ENCODE results near the gene HIF1A. TPM values are rescaled to one million over a fixed set of nuclear protein-coding genes. Genes with fewer than 3 reads are reported as not detected.
A peak's percentile ranks its signal among the peaks of the same experiment; 100 is the strongest.
"Not testable (repeated sequence)": the region's sequence is repeated elsewhere in the genome, so short reads cannot be mapped to it uniquely, and the experiment has no call there.

The HIF1A gene
- 150 and 163 TPM in 2 replicates for total RNA-seq (2014; rRNA removed; shearing (Covaris generic))

DNA sequence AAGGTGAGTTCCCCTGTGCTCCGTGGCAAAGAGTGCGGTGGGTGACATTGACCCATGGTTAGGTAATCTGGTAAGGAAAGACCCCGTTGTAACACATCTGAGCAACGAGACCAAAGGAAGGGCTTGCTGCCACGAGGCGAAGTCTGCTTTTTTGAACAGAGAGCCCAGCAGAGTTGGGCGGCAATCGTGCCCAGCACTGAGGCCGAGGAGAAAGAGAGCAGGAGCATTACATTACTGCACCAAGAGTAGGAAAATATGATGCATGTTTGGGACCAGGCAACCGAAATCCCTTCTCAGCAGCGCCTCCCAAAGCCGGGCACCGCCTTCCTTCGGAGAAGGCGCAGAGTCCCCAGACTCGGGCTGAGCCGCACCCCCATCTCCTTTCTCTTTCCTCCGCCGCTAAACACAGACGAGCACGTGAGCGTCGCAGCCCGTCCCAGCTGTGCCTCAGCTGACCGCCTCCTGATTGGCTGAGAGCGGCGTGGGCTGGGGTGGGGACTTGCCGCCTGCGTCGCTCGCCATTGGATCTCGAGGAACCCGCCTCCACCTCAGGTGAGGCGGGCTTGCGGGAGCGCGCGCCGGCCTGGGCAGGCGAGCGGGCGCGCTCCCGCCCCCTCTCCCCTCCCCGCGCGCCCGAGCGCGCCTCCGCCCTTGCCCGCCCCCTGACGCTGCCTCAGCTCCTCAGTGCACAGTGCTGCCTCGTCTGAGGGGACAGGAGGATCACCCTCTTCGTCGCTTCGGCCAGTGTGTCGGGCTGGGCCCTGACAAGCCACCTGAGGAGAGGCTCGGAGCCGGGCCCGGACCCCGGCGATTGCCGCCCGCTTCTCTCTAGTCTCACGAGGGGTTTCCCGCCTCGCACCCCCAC lies at the start of gene HIF1A:
Gene HIF1A, plus strand, starts transcription at position 684 of the 865 bp plus-strand sequence. CDS start 292 bp downstream, outside the sequence.
- no peaks in the 10 kb centered on the region for H3K27me3 ChIP-seq
- peak; percentile 97 for DNase-seq
- H3K9me3 ChIP-seq (replicated peaks): no peaks in the 10 kb centered on the region
- peaks cover 11% of the 10 kb centered on the region for H3K4me1 ChIP-seq
- peak within 1 kb of the TSS; percentile 92 for H3K4me3 ChIP-seq
- no peaks in the 10 kb centered on the region for H3K36me3 ChIP-seq
- H3K27ac ChIP-seq: peak within 1 kb of the TSS; percentile 94

DNA sequence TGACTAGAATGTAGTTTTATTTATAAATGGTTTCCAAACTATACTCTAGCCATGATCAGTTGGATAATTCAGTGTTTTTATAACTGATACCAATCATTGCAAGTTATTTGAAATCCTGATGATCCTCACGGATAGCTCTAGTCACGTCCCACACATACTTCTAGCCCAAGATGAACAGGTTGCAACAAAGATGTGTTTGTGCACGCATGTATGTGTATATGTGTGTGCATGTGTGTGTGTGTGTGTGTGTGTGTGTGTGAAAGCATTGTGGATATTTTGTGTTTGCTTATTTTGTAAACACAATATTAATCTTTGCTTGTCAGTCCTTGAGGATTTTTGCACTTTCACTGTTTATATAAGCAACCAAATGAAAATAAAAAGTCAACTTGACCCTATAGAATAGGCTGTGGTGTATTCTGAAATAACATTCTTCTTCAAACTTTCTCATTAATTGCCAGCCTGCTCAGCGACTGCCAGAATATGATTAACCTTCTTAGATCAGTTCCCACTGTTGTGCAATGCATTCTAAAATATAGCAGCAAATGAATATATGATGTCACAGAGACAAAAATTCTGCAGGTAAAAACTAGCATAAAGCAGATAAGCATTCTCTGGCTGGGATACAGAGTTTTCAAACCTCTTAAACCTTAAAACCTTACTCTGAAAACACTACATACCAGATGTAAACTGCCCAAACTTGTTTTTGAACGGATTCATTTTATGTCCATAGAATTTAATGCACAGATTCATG lies 48.8 kb upstream of the HIF1A start:
- peaks cover 11% of the 10 kb centered on the region for H3K4me1 ChIP-seq
- H3K9me3 ChIP-seq (replicated peaks): no peaks in the 10 kb centered on the region
- no peaks in the 10 kb centered on the region for H3K36me3 ChIP-seq
- no peak overlapping the region for H3K27ac ChIP-seq
- H3K27me3 ChIP-seq: no peaks in the 10 kb centered on the region
- no peak for DNase-seq
- no peak overlapping the region for H3K4me3 ChIP-seq

DNA sequence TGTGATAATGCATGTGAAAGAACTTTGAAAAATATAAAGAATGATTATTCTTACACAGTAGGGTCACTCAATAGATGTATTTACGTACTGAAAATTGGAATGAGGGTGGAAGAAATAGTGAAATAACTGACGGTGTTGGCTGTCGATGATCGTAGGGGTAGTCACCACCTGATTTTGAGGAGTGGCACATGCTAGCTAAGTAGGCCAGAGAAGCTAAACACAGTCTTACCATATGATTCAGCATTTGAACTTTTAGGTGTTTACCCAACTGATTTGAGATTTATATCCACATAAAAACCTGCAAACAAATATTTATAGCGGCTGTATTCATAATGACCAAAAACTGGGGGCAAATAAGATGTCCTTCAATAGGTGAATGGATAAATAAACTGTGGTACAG lies 47.6 kb upstream of the HIF1A start:
- Histone ChIP-seq H3K36me3 (no peaks in the 10 kb centered on the region), H3K27me3 (no peaks in the 10 kb centered on the region), H3K4me1 (peaks cover 11% of the 10 kb centered on the region), H3K27ac (no peak overlapping the region), H3K4me3 (no peak overlapping the region), H3K9me3 (replicated peaks) (no peaks in the 10 kb centered on the region)
- DNase-seq: no peak

DNA sequence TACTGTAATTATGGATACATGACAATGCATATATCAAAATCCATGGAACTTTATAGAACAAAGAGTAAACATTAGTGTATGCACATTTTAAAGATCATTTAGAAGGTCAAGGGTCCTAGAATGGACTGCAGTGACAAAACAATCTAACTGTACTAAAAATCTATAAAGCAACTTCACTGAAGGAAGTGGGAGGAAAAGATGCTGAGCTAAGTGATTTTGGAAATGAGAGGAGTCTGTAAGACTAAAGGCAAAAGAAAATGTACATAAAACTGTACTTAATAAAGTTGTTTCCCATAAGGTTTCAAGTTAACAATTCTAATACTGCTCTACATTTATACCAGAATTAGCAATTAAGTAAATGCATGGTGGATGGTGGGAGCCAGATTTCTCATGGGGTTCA lies 46.9 kb upstream of the HIF1A start:
- Histone ChIP-seq H3K4me1 (peaks cover 11% of the 10 kb centered on the region), H3K36me3 (no peaks in the 10 kb centered on the region), H3K4me3 (no peak overlapping the region), H3K27ac (no peak overlapping the region), H3K27me3 (no peaks in the 10 kb centered on the region), H3K9me3 (replicated peaks) (no peaks in the 10 kb centered on the region)
- no peak for DNase-seq

GRCh38 chr14:61649283-61649682 lies 46.0 kb upstream of the HIF1A start:
- Histone ChIP-seq H3K4me1 (peaks cover 18% of the 10 kb centered on the region), H3K4me3 (no peak overlapping the region), H3K27me3 (no peaks in the 10 kb centered on the region), H3K27ac (no peak overlapping the region), H3K36me3 (no peaks in the 10 kb centered on the region), H3K9me3 (replicated peaks) (no peaks in the 10 kb centered on the region)
- DNase-seq: no peak

DNA sequence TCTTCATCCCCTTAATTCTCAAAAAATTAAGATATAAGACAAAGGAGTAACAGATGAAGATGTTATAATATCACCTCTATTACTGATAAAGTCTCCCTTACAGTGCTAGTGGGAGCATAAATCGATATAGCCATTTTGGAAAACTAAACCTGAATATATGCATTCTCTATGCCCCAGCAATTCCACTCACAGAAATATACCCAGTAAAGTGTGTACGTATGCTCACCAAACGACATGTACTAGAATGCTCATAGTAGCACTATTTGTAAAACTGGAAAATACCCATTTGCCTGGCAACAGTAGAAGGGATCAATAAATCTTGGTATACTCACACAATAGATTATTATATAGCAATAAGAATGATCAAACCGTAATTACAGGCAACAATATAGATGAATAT lies 44.0 kb upstream of the HIF1A start:
- Histone ChIP-seq H3K27me3 (no peaks in the 10 kb centered on the region), H3K9me3 (replicated peaks) (no peaks in the 10 kb centered on the region), H3K4me1 (peaks cover 9% of the 10 kb centered on the region), H3K27ac (no peak overlapping the region), H3K4me3 (no peak overlapping the region), H3K36me3 (no peaks in the 10 kb centered on the region)
- DNase-seq: no peak

- Histone ChIP-seq H3K4me3 (no peak overlapping the region), H3K9me3 (replicated peaks) (no peaks in the 10 kb centered on the region), H3K36me3 (no peaks in the 10 kb centered on the region), H3K4me1 (peaks cover 9% of the 10 kb centered on the region), H3K27ac (no peak overlapping the region), H3K27me3 (no peaks in the 10 kb centered on the region)
- peak; percentile 29 to 57 for DNase-seq
Observed at GRCh38 chr14:61652526-61653262, 42.6 kb upstream of the HIF1A start.

DNA sequence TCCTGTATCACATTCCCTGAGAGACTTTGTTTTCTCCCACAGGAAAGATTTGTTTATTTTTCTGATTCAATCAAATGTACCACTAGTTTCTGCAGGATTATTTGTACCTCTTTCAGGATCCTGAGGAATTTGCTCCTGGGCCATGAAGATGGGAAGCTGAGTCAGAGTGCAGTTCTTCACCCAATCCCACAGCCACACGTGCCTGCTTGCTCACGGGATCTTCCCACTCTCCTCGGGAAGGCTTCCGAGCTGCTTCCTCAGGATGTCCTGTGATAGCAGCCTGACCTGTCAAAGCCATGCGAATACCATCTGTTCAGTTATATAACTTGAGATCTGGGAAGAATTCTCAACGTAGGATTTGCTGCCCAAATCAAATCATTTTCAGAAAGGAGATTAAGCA lies 41.8 kb upstream of the HIF1A start:
- Histone ChIP-seq H3K27me3 (no peaks in the 10 kb centered on the region), H3K4me1 (peaks cover 9% of the 10 kb centered on the region), H3K4me3 (no peak overlapping the region), H3K9me3 (replicated peaks) (no peaks in the 10 kb centered on the region), H3K36me3 (no peaks in the 10 kb centered on the region), H3K27ac (no peak overlapping the region)
- peak; percentile 33 to 50 for DNase-seq

DNA sequence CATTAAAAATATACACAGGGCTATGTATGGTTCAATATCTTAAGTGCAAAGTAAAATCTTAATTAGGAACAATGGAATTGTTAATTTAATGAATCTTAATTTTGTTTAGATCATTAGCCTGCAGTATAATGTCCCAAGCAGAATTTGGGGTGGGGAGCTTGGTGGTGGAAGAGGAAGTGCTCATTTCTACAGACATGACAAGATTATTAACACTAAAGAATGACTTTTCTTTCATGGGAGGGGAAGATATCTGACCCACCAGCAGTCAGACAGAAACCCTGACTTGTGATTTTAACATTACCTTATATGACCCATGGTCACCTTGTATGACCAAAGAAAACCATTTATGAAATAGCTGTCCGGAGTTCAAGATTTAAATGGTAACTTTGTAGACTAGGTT lies 41.3 kb upstream of the HIF1A start:
- H3K4me1 ChIP-seq: peaks cover 9% of the 10 kb centered on the region
- no peak overlapping the region for H3K27ac ChIP-seq
- H3K9me3 ChIP-seq (replicated peaks): no peaks in the 10 kb centered on the region
- no peaks in the 10 kb centered on the region for H3K27me3 ChIP-seq
- H3K4me3 ChIP-seq: no peak overlapping the region
- H3K36me3 ChIP-seq: no peaks in the 10 kb centered on the region
- no peak for DNase-seq

DNA sequence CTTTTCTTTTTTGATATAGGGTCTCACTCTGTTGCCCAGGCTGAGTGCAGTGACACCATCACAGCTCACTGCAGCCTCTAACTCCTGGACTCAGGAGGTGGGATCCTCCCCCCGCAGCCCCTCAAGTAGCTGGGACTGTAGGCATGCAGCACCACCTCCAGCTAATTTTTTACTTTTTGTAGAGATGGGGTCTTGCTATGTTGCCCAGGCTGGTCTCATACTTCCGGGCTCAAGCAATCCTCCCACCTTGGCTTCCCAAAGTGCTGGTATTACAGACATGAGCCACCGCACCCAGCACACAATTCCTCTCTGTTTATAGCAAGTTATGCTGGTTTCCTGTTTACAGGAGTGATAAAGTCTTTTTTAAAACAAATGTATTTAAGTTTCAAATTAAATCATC lies 39.5 kb upstream of the HIF1A start:
- H3K4me3 ChIP-seq: no peak overlapping the region
- peaks cover 9% of the 10 kb centered on the region for H3K4me1 ChIP-seq
- no peaks in the 10 kb centered on the region for H3K36me3 ChIP-seq
- no peak overlapping the region for H3K27ac ChIP-seq
- no peaks in the 10 kb centered on the region for H3K9me3 ChIP-seq (replicated peaks)
- no peaks in the 10 kb centered on the region for H3K27me3 ChIP-seq
- no peak for DNase-seq

GRCh38 chr14:61656341-61656740 lies 39.0 kb upstream of the HIF1A start:
- Histone ChIP-seq H3K27me3 (no peaks in the 10 kb centered on the region), H3K36me3 (no peaks in the 10 kb centered on the region), H3K27ac (no peak overlapping the region), H3K9me3 (replicated peaks) (no peaks in the 10 kb centered on the region), H3K4me1 (peaks cover 9% of the 10 kb centered on the region), H3K4me3 (no peak overlapping the region)
- no peak for DNase-seq

GRCh38 chr14:61658111-61658510 lies 37.2 kb upstream of the HIF1A start:
- not testable (repeated sequence) for DNase-seq; H3K4me1 ChIP-seq; H3K27me3 ChIP-seq; H3K9me3 ChIP-seq (replicated peaks); H3K36me3 ChIP-seq; H3K4me3 ChIP-seq; H3K27ac ChIP-seq

DNA sequence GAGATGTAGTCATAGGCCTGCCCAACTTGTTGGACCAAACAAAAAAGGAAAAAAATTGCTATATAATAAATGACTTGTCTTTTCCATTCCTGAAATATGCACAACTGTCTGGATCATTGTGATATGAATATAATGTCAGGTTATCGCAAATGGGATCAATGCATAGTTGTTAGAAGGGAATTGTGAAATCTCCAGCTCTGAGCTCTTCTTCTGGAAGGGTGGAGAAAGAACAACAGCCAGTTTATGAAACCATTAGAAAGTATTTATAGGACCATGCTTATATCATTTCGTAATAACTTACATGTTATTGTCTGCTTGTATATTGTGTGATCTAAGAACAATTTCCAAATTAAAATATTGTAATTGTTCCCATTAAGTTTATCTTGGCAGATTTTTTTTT lies 35.7 kb upstream of the HIF1A start:
- no peaks in the 10 kb centered on the region for H3K36me3 ChIP-seq
- DNase-seq: no peak
- H3K9me3 ChIP-seq (replicated peaks): no peaks in the 10 kb centered on the region
- no peaks in the 10 kb centered on the region; the same call in 1 of the 2 replicates for H3K4me1 ChIP-seq
- no peak overlapping the region for H3K27ac ChIP-seq
- H3K4me3 ChIP-seq: no peak overlapping the region
- H3K27me3 ChIP-seq: no peaks in the 10 kb centered on the region

DNA sequence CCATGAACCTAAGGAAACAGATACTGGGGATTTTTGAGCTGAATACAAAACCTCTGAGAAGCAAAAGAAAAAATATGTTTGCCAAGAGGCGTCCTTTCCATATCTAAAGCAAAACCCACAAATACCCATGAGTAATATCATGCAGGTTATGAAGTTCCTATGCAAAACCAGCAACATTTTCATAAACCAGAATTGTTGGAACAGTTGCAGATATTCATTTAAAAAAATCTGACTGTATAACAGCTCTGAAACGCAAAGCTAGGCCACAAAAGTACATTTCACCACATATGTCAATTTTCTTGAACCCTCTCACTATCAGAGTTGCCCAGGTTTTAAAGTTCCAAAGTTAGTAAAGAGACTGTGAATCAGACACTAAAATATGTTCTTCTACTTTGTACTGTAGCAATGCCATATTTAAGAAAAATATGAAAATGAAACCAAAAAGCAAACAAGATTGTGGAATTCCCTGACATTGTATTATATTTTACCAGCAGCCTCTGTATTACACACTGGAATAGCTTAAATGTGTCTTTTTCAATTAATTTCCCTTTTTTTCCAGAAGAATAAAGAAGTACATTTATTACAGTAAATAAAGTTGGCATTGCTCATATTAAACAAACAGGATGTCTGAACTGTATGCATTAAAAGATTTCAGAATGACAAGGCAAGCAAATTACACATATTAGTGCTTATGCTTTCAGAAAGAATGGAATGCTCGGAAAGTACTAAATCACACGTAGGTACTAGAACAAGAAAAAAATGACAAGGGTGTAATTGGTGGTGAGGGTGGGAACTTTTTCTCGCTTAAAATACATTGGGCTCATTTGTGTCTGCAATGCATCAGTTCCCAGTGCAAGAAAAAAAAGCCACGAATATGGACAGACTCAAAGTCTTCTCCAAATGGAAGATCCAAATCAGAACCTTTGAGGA lies 33.6 kb upstream of the HIF1A start:
- no peak overlapping the region for H3K27ac ChIP-seq
- H3K4me3 ChIP-seq: no peak overlapping the region
- no peak for DNase-seq

More for the DNA sequence above, 33.6 kb upstream of the HIF1A start:
- no peaks in the 10 kb centered on the region for H3K4me1 ChIP-seq
- H3K9me3 ChIP-seq (replicated peaks): no peaks in the 10 kb centered on the region
- H3K27me3 ChIP-seq: no peaks in the 10 kb centered on the region
- no peaks in the 10 kb centered on the region for H3K36me3 ChIP-seq

Measured in SJCRH30 (cell line).